Immature natural killer cell (primary cell): ENCODE measurements around the gene ITGA1. TPM values are rescaled to one million over a fixed set of nuclear protein-coding genes. Genes with fewer than 3 reads are reported as not detected.

Experiments used
- DNase-seq, 3 donors: peaks; one replicate each; pipeline ENCODE4 v3.0.0; 2022; ENCODE audit warnings: mixed read lengths in 1 of 3
- H3K27ac Mint-ChIP-seq, 6 donors: one replicate each; pipeline ENCODE4 v1.8.0; 2020; ENCODE audit warnings: mixed read lengths in 6 of 6, mild to moderate bottlenecking in 5 of 6, inconsistent platforms in 4 of 6, moderate library complexity in 3 of 6
- H3K27me3 Mint-ChIP-seq, 3 donors: one replicate each; pipeline ENCODE4 v1.8.0; 2020 to 2021; ENCODE audit warnings: low read depth in 3 of 3, mild to moderate bottlenecking in 3 of 3, mixed read lengths in 3 of 3, moderate library complexity in 3 of 3, inconsistent platforms in 1 of 3
- H3K36me3 Mint-ChIP-seq, 3 donors: one replicate each; pipeline ENCODE4 v1.8.0; 2020; ENCODE audit warnings: mixed read lengths in 3 of 3, inconsistent platforms in 2 of 3, mild to moderate bottlenecking in 2 of 3
- H3K4me1 Mint-ChIP-seq, 2 donors: one replicate each; pipeline ENCODE4 v1.8.0; 2020; ENCODE audit warnings: inconsistent platforms in 2 of 2, mild to moderate bottlenecking in 2 of 2, mixed read lengths in 2 of 2, moderate library complexity in 1 of 2
- H3K4me3 Mint-ChIP-seq, 5 donors: one replicate each; pipeline ENCODE4 v1.8.0; 2020; ENCODE audit warnings: mild to moderate bottlenecking in 5 of 5, mixed read lengths in 5 of 5, inconsistent platforms in 3 of 5, moderate library complexity in 3 of 5
- H3K9me3 Mint-ChIP-seq, 6 donors: one replicate each; pipeline ENCODE4 v1.8.0; 2020; ENCODE audit warnings: mild to moderate bottlenecking in 6 of 6, mixed read lengths in 6 of 6, inconsistent platforms in 4 of 6, moderate library complexity in 3 of 6
- polyA plus RNA-seq, 3 donors: library from polyadenylated mRNA; unstranded; fragments of 300-500 nt; fragmentation: Illumina TruSeq; gene quantifications; one replicate each; pipeline ENCODE4 v1.2.3, GENCODE V29; 2021

Gene ITGA1
- polyA plus RNA-seq, 3 donors from 2014 or later: 7.3 TPM; not detected in 2

- DNase-seq: no peak
- Mint-ChIP-seq H3K27ac (no peak overlapping the region), H3K4me1 (no peaks in the 10 kb centered on the region), H3K9me3 (no peaks in the 10 kb centered on the region), H3K27me3 (peaks cover 0 to 3% (median 2%) of the 10 kb centered on the region in 3 donors), H3K4me3 (no peak overlapping the region), H3K36me3 (no peaks in the 10 kb centered on the region)
Observed at GRCh38 chr5:52759331-52759730, 28.4 kb upstream of the ITGA1 start.

- Mint-ChIP-seq H3K4me1 (no peaks in the 10 kb centered on the region), H3K36me3 (no peaks in the 10 kb centered on the region), H3K27ac (no peak overlapping the region), H3K9me3 (no peaks in the 10 kb centered on the region), H3K4me3 (no peak overlapping the region), H3K27me3 (peaks cover 0 to 3% (median 2%) of the 10 kb centered on the region in 3 donors)
- DNase-seq: no peak
Observed at GRCh38 chr5:52760695-52761366, 26.9 kb upstream of the ITGA1 start.

- peaks cover 0 to 6% (median 5%) of the 10 kb centered on the region in 3 donors for H3K27me3 Mint-ChIP-seq
- H3K4me1 Mint-ChIP-seq: peaks cover 13 to 23% of the 10 kb centered on the region in 2 donors
- no peak overlapping the region for H3K27ac Mint-ChIP-seq
- H3K9me3 Mint-ChIP-seq: no peaks in the 10 kb centered on the region
- H3K36me3 Mint-ChIP-seq: peaks cover 0 to 7% (median 0%) of the 10 kb centered on the region in 3 donors
- no peak overlapping the region for H3K4me3 Mint-ChIP-seq
- no peak for DNase-seq
Observed at GRCh38 chr5:52767217-52767743, 20.4 kb upstream of the ITGA1 start.

- no peak overlapping the region for H3K4me3 Mint-ChIP-seq
- H3K36me3 Mint-ChIP-seq: peaks cover 0 to 7% (median 0%) of the 10 kb centered on the region in 3 donors
- H3K9me3 Mint-ChIP-seq: no peaks in the 10 kb centered on the region
- peaks cover 18 to 29% of the 10 kb centered on the region in 2 donors for H3K4me1 Mint-ChIP-seq
- no peak overlapping the region for H3K27ac Mint-ChIP-seq
- DNase-seq: no peak
- H3K27me3 Mint-ChIP-seq: peaks cover 0 to 6% (median 5%) of the 10 kb centered on the region in 3 donors
Observed at GRCh38 chr5:52767766-52768480, 19.8 kb upstream of the ITGA1 start.

GRCh38 chr5:52769061-52769460 is 18.7 kb upstream of the ITGA1 start:
- H3K9me3 Mint-ChIP-seq: no peaks in the 10 kb centered on the region
- peaks cover 0 to 7% (median 0%) of the 10 kb centered on the region in 3 donors for H3K36me3 Mint-ChIP-seq
- H3K27me3 Mint-ChIP-seq: peaks cover 0 to 6% (median 5%) of the 10 kb centered on the region in 3 donors
- DNase-seq: no peak
- H3K4me1 Mint-ChIP-seq: peaks cover 24 to 40% of the 10 kb centered on the region in 2 donors
- no peak overlapping the region for H3K4me3 Mint-ChIP-seq
- H3K27ac Mint-ChIP-seq: no peak overlapping the region

- H3K36me3 Mint-ChIP-seq: peaks cover 0 to 7% (median 0%) of the 10 kb centered on the region in 3 donors
- no peak for DNase-seq
- peaks cover 32 to 54% of the 10 kb centered on the region in 2 donors for H3K4me1 Mint-ChIP-seq
- no peak overlapping the region for H3K4me3 Mint-ChIP-seq
- H3K27me3 Mint-ChIP-seq: peaks cover 0 to 6% (median 5%) of the 10 kb centered on the region in 3 donors
- H3K9me3 Mint-ChIP-seq: no peaks in the 10 kb centered on the region
- H3K27ac Mint-ChIP-seq: no peak overlapping the region
Observed at GRCh38 chr5:52770287-52770939, 17.3 kb upstream of the ITGA1 start.

- Mint-ChIP-seq H3K4me3 (peak overlapping the region; percentile 1 to 60 (median 46)), H3K27me3 (peaks cover 0 to 9% (median 6%) of the 10 kb centered on the region in 3 donors), H3K9me3 (no peaks in the 10 kb centered on the region), H3K27ac (peak overlapping the region in 2 of 6 donors; percentile 57 to 83), H3K36me3 (peaks cover 0 to 7% (median 0%) of the 10 kb centered on the region in 3 donors), H3K4me1 (peaks cover 43 to 65% of the 10 kb centered on the region in 2 donors)
- DNase-seq: peak; percentile 34 to 47 (median 37)
Observed at GRCh38 chr5:52771343-52772039, 16.2 kb upstream of the ITGA1 start.

- Mint-ChIP-seq H3K4me1 (peaks cover 45 to 73% of the 10 kb centered on the region in 2 donors), H3K9me3 (no peaks in the 10 kb centered on the region), H3K4me3 (peak overlapping the region in 1 of 5 donors; percentile 7), H3K27me3 (peaks cover 0 to 9% (median 2%) of the 10 kb centered on the region in 3 donors), H3K36me3 (peaks cover 0 to 4% (median 0%) of the 10 kb centered on the region in 3 donors), H3K27ac (peak overlapping the region in 1 of 6 donors; percentile 68)
- DNase-seq: no peak
Observed at GRCh38 chr5:52772668-52773067, 15.0 kb upstream of the ITGA1 start.

- DNase-seq: no peak
- Mint-ChIP-seq H3K36me3 (peaks cover 0 to 4% (median 0%) of the 10 kb centered on the region in 3 donors), H3K27ac (peak overlapping the region in 1 of 6 donors; percentile 68), H3K9me3 (no peaks in the 10 kb centered on the region), H3K4me1 (peaks cover 45 to 73% of the 10 kb centered on the region in 2 donors), H3K27me3 (peaks cover 2 to 9% (median 2%) of the 10 kb centered on the region in 3 donors), H3K4me3 (no peak overlapping the region)
Observed at GRCh38 chr5:52773342-52773741, 14.4 kb upstream of the ITGA1 start.

- H3K9me3 Mint-ChIP-seq: no peaks in the 10 kb centered on the region
- no peak for DNase-seq
- peak overlapping the region in 2 of 6 donors; percentile 14 to 66 for H3K27ac Mint-ChIP-seq
- H3K4me1 Mint-ChIP-seq: peaks cover 45 to 73% of the 10 kb centered on the region in 2 donors
- H3K36me3 Mint-ChIP-seq: peaks cover 0 to 4% (median 0%) of the 10 kb centered on the region in 3 donors
- no peak overlapping the region for H3K4me3 Mint-ChIP-seq
- peaks cover 2 to 11% (median 2%) of the 10 kb centered on the region in 3 donors for H3K27me3 Mint-ChIP-seq
Observed at GRCh38 chr5:52774005-52774410, 13.7 kb upstream of the ITGA1 start.

GRCh38 chr5:52776116-52776515 is 11.6 kb upstream of the ITGA1 start:
- Mint-ChIP-seq H3K9me3 (no peaks in the 10 kb centered on the region), H3K27ac (peak overlapping the region; percentile 2 to 83 (median 18)), H3K36me3 (no peaks in the 10 kb centered on the region), H3K27me3 (peaks cover 2 to 6% (median 3%) of the 10 kb centered on the region in 3 donors), H3K4me3 (peak overlapping the region; percentile 59 to 78 (median 64)), H3K4me1 (peaks cover 43 to 61% of the 10 kb centered on the region in 2 donors)
- peak; percentile 67 to 78 (median 70) for DNase-seq

- no peak overlapping the region for H3K4me3 Mint-ChIP-seq
- peaks cover 32 to 51% of the 10 kb centered on the region in 2 donors for H3K4me1 Mint-ChIP-seq
- peaks cover 2 to 6% (median 5%) of the 10 kb centered on the region in 3 donors for H3K27me3 Mint-ChIP-seq
- no peak for DNase-seq
- H3K9me3 Mint-ChIP-seq: no peaks in the 10 kb centered on the region
- H3K36me3 Mint-ChIP-seq: peaks cover 0 to 3% (median 0%) of the 10 kb centered on the region in 3 donors
- H3K27ac Mint-ChIP-seq: no peak overlapping the region
Observed at GRCh38 chr5:52777186-52777585, 10.5 kb upstream of the ITGA1 start.

GRCh38 chr5:52778781-52779180 is 8.9 kb upstream of the ITGA1 start:
- Mint-ChIP-seq H3K36me3 (peaks cover 0 to 3% (median 0%) of the 10 kb centered on the region in 3 donors), H3K27ac (no peak overlapping the region), H3K9me3 (no peaks in the 10 kb centered on the region), H3K27me3 (peaks cover 5 to 8% (median 6%) of the 10 kb centered on the region in 3 donors), H3K4me3 (no peak overlapping the region), H3K4me1 (peaks cover 23 to 35% of the 10 kb centered on the region in 2 donors)
- no peak for DNase-seq
